Lower leg skin (tissue), 3 donors: ENCODE measurements around the gene KLK7.

ENCODE experiments used
- POLR2A ChIP-seq, 2 donors: fragments of 450-650 bp; IDR thresholded peaks; one replicate each; pipeline ENCODE4 v1.6.1; 2016 to 2017; ENCODE audit warnings: antibody characterized with exemption in 2 of 2, mild to moderate bottlenecking in 1 of 2, moderate library complexity in 1 of 2
- TF ChIP-seq, protein P1 (sequence below), 3 donors: fragments of 450-650 bp; IDR thresholded peaks; one replicate each; pipeline ENCODE4 v1.5.1; 2016; ENCODE audit warnings: antibody characterized with exemption in 3 of 3, mild to moderate bottlenecking in 3 of 3, moderate library complexity in 2 of 3

DNA sequence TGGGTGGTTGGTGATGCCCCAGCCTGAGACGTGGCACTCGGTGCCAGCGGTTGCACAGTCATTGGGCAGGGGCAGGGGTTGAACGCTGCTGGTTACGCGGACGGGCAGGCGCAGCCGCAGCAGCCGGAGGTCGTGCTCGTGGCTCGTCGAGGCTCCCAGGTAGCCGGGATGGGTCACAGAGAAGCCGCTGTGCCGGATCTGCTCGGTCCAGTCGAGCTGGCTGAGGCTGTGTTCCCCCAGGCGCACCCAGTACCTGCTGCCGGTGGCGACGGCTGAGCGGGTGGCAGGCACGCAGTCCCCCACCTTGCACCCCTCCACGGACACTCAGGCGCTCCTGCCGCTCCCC, 48.1 kb upstream of the KLK7 start:
- TF ChIP-seq, protein P1, sequence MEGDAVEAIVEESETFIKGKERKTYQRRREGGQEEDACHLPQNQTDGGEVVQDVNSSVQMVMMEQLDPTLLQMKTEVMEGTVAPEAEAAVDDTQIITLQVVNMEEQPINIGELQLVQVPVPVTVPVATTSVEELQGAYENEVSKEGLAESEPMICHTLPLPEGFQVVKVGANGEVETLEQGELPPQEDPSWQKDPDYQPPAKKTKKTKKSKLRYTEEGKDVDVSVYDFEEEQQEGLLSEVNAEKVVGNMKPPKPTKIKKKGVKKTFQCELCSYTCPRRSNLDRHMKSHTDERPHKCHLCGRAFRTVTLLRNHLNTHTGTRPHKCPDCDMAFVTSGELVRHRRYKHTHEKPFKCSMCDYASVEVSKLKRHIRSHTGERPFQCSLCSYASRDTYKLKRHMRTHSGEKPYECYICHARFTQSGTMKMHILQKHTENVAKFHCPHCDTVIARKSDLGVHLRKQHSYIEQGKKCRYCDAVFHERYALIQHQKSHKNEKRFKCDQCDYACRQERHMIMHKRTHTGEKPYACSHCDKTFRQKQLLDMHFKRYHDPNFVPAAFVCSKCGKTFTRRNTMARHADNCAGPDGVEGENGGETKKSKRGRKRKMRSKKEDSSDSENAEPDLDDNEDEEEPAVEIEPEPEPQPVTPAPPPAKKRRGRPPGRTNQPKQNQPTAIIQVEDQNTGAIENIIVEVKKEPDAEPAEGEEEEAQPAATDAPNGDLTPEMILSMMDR (IDR thresholded peaks at IDR 0.05), result no peak
- TF ChIP-seq POLR2A (IDR thresholded peaks at IDR 0.05), result no peak
